Esophagus squamous epithelium (tissue), 5 donors: ENCODE data around the gene SNX1. TPM values are rescaled to one million over a fixed set of nuclear protein-coding genes. Genes with fewer than 3 reads are reported as not detected.

Source experiments
- DNase-seq: peaks from one replicate; lab custom pipeline; 2025; lab: John Stamatoyannopoulos, UW
- H3K27ac ChIP-seq, 4 donors: fragments of 200-600 bp; sonication (generic); one replicate each; pipeline ENCODE4 v1.5.1; 2016 to 2019; ENCODE audit warnings: mild to moderate bottlenecking in 1 of 4
- H3K27me3 ChIP-seq, 4 donors: fragments of 200-600 bp; sonication (generic); 1 replicate in 3 of 4; 2 replicates in 1 of 4; pipeline versions ENCODE4 v1.5.1 to v1.6.0; 2017 to 2021; ENCODE audit warnings: antibody characterized with exemption in 1 of 4
- H3K36me3 ChIP-seq, 3 donors: fragments of 200-600 bp; sonication (generic); one replicate each; pipeline ENCODE4 v1.5.1; 2016 to 2019
- H3K4me1 ChIP-seq, 3 donors: fragments of 200-600 bp; sonication (generic); one replicate each; pipeline ENCODE4 v1.5.1; 2017 to 2019
- H3K4me3 ChIP-seq, 4 donors: fragments of 200-600 bp; sonication (generic); 1 replicate in 3 of 4; 2 replicates in 1 of 4; pipeline ENCODE4 v1.5.1; 2016 to 2019; ENCODE audit warnings: mild to moderate bottlenecking in 2 of 4, moderate library complexity in 1 of 4
- H3K9me3 ChIP-seq, 3 donors: fragments of 200-600 bp; sonication (generic); one replicate each; pipeline ENCODE4 v1.5.1; 2016 to 2019
- POLR2A ChIP-seq, 4 donors: fragments of 450-650 bp; IDR thresholded peaks; one replicate each; pipeline ENCODE4 v1.6.1; 2017; ENCODE audit warnings: antibody characterized with exemption in 4 of 4, mild to moderate bottlenecking in 4 of 4, moderate library complexity in 3 of 4
- WGBS, 2 donors: methylation state at CpG; one replicate each; pipeline ENCODE4 v1.1.5; 2018; 5-methylcytosine and 5-hydroxymethylcytosine counted together
- intact Hi-C: fragments of 100-400 bp; cut with DNase I; formaldehyde crosslinking; loops from one replicate; pipeline ENCODE4 v1.15.0; 2022
- total RNA-seq, 4 donors: library from RNA; depleted of rRNA; stranded (reverse); fragments of >200 nt; gene quantifications; one replicate each; pipeline ENCODE4 v1.1.0, GENCODE V29; 2016
- TF ChIP-seq, protein P1 (sequence below), 6 experiments: fragments of 450-650 bp in 4 of 6; fragments of 200-600 bp in 2 of 6; sonication (generic) in 2 of 6; IDR thresholded peaks; one replicate each; pipeline ENCODE4 v1.5.1; 2016 to 2019; ENCODE audit warnings: antibody characterized with exemption in 6 of 6, mild to moderate bottlenecking in 4 of 6, moderate library complexity in 4 of 6
- donor health status: DM: yes; HTN: yes; CAD: no.

Gene SNX1
- total RNA-seq, 4 donors from 2014 or later = 39.9 to 71.1 (median 52.0) TPM

DNA sequence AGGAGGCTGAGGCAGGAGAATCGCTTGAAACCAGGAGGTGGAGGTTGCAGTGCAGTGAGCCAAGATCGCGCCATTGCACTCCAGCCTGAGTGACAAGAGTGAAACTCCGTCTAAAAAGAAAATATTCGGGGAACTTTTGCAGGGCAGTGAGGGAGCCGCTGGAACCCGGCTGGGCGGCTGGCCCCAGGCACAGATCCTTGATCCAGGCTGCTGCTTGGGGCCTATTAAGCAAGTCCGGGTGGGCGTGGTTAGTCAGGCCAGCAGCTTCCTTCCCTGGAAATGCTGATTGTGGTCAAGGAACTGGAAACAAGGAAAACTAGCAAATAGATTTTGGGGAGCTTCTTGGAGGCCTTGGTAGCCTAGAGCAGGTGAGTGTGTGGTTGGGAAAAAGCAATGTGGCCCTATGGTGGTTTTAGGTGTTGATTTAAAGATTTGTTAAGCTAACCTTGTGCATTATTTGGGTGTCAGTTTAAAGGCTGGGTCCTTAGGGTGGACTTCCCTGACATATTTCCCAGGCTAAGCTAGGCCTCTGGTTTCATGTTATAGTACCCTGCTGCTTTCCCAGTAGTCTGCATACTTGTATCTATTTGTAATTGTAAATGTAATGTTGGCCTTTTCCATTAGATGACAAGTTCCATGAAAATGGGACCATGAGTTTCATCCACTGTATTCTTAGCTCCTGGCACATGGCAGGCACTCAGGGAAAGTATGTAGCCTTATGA, 38.0 kb downstream of the SNX1 start:
- Histone ChIP-seq H3K4me3 (no peak overlapping the region), H3K9me3 (no peaks in the 10 kb centered on the region), H3K27me3 (no peaks in the 10 kb centered on the region), H3K36me3 (peaks cover 45 to 100% (median 68%) of the 10 kb centered on the region in 3 donors), H3K27ac (no peak overlapping the region), H3K4me1 (peaks cover 0 to 12% (median 0%) of the 10 kb centered on the region in 3 donors)
- intact Hi-C loops = no loop called here
- DNase-seq = no peak
- 91 to 100% methylated on average over 4 to 10 of the region's 10 CpGs for WGBS, 2 donors
- TF ChIP-seq, protein P1, sequence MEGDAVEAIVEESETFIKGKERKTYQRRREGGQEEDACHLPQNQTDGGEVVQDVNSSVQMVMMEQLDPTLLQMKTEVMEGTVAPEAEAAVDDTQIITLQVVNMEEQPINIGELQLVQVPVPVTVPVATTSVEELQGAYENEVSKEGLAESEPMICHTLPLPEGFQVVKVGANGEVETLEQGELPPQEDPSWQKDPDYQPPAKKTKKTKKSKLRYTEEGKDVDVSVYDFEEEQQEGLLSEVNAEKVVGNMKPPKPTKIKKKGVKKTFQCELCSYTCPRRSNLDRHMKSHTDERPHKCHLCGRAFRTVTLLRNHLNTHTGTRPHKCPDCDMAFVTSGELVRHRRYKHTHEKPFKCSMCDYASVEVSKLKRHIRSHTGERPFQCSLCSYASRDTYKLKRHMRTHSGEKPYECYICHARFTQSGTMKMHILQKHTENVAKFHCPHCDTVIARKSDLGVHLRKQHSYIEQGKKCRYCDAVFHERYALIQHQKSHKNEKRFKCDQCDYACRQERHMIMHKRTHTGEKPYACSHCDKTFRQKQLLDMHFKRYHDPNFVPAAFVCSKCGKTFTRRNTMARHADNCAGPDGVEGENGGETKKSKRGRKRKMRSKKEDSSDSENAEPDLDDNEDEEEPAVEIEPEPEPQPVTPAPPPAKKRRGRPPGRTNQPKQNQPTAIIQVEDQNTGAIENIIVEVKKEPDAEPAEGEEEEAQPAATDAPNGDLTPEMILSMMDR (IDR thresholded peaks at IDR 0.05) = no peak
- no peak for TF ChIP-seq POLR2A (IDR thresholded peaks at IDR 0.05)

DNA sequence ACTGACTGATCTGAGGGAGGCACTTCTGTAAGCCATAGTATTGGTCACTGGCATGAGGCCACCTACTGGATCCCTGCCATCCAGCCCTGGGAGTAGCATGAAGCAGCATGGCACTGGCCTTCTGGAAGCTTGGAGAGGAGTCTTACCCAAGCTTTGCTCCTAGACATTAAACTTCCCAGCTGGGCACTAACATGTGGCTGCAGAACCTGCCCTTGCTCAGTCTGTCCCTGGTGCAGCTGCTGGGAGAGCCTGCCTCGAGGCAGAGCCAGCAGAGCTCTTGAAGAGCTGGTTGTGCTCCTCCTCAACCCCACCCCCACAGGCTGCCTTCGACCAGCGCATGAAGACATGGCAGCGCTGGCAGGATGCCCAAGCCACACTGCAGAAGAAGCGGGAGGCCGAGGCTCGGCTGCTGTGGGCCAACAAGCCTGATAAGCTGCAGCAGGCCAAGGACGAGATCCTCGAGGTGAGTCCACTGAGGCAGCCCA, 38.6 kb downstream of the SNX1 start:
- TF ChIP-seq POLR2A (IDR thresholded peaks at IDR 0.05) = no peak
- TF ChIP-seq, protein P1 (IDR thresholded peaks at IDR 0.05) = no peak
- H3K36me3 ChIP-seq = peaks cover 45 to 96% (median 66%) of the 10 kb centered on the region in 3 donors
- no peaks in the 10 kb centered on the region for H3K9me3 ChIP-seq
- peaks cover 0 to 12% (median 0%) of the 10 kb centered on the region in 3 donors for H3K4me1 ChIP-seq
- H3K4me3 ChIP-seq = no peak overlapping the region
- 80% methylated on average over 1 of the region's 9 CpGs; no CpG with 5 or more reads in 1 of the 2 donors for WGBS, 2 donors
- no peak for DNase-seq
- H3K27ac ChIP-seq = no peak overlapping the region
- no peaks in the 10 kb centered on the region for H3K27me3 ChIP-seq
- intact Hi-C loops = no loop called here

DNA sequence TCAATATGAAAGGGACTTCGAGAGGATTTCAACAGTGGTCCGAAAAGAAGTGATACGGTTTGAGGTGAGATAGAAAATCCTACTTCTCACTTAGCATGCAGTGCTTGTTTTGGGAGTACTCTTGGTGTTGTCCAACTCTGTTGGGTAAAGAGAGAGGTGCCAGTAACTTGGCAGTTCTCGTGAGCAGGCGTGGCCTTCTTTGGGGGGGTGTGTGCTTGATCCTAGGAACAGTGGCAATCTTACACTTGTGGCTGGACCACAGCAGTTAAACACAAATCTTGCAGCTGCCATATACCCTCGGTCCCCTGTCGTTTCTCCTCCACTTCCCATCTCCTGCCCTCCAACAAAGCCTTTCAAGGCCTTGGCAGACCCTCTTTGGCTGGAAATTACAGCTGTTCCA, 40.6 kb downstream of the SNX1 start:
- Histone ChIP-seq H3K27me3 (no peaks in the 10 kb centered on the region), H3K4me3 (no peak overlapping the region), H3K36me3 (peaks cover 32 to 89% (median 53%) of the 10 kb centered on the region in 3 donors), H3K9me3 (no peaks in the 10 kb centered on the region), H3K4me1 (peaks cover 0 to 12% (median 0%) of the 10 kb centered on the region in 3 donors), H3K27ac (no peak overlapping the region)
- no peak for DNase-seq
- TF ChIP-seq, protein P1 (IDR thresholded peaks at IDR 0.05) = no peak
- TF ChIP-seq POLR2A (IDR thresholded peaks at IDR 0.05) = no peak
- 82 to 90% methylated on average over 6 to 7 of the region's 7 CpGs for WGBS, 2 donors
- intact Hi-C loops = no loop called here

DNA sequence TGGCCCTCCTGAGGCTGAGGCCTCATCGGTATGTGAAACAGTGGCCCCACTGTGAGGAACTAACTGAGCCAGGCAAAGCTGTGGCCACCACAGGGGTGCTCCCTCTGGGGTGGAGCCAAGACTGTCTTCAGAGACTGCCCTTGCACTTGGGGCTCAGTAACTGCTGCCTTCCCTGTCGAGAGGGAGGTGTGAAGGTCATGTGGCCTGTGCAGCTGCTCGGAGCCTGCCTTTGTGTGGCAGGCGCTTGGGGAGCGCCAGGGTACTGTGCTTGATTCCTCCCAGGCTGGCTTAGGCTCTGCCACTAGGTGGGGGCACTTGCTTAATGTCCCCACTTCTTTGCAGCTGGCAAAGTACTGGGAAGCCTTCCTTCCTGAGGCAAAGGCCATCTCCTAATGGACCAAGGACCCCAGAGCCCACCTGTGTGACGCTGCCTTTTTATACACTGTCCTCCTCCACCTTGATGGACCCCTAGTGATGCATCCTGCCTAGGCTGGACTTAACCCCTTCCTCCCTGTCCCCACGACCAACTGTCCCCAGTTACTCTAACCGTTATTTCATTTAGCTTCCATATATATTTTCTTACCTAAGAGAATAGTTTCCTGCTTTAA, 41.5 kb downstream of the SNX1 start:
- 56 to 76% methylated on average over 4 to 7 of the region's 8 CpGs for WGBS, 2 donors
- TF ChIP-seq POLR2A (IDR thresholded peaks at IDR 0.05) = no peak
- TF ChIP-seq, protein P1 (IDR thresholded peaks at IDR 0.05) = no peak
- Histone ChIP-seq H3K36me3 (peaks cover 25 to 89% (median 50%) of the 10 kb centered on the region in 3 donors), H3K9me3 (no peaks in the 10 kb centered on the region), H3K4me3 (no peak overlapping the region), H3K27me3 (no peaks in the 10 kb centered on the region), H3K27ac (no peak overlapping the region), H3K4me1 (peaks cover 0 to 12% (median 0%) of the 10 kb centered on the region in 3 donors)
- intact Hi-C loops = no loop called here
- no peak for DNase-seq
